ENCODE results near the gene RNF207.
"Not testable (repeated sequence)": the region's sequence is repeated elsewhere in the genome, so short reads cannot be mapped to it uniquely, and the experiment has no call there.

The RNF207 gene

DNA sequence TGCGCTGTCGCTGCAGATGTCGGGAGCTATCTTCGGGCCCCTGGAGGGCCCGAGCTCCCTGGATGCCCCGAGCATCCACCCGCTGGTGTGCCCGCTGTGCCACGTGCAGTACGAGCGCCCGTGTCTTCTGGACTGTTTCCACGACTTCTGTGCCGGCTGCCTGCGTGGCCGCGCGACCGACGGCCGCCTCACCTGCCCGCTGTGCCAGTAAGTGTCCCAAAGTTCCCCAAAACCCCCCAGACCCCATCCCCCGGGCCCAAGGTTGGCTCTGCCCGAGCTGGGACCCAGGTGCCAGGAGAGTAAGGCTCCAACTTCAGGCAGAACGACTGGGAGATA lies 569 bp downstream of the RNF207 start:
- no peak for DNase-seq

DNA sequence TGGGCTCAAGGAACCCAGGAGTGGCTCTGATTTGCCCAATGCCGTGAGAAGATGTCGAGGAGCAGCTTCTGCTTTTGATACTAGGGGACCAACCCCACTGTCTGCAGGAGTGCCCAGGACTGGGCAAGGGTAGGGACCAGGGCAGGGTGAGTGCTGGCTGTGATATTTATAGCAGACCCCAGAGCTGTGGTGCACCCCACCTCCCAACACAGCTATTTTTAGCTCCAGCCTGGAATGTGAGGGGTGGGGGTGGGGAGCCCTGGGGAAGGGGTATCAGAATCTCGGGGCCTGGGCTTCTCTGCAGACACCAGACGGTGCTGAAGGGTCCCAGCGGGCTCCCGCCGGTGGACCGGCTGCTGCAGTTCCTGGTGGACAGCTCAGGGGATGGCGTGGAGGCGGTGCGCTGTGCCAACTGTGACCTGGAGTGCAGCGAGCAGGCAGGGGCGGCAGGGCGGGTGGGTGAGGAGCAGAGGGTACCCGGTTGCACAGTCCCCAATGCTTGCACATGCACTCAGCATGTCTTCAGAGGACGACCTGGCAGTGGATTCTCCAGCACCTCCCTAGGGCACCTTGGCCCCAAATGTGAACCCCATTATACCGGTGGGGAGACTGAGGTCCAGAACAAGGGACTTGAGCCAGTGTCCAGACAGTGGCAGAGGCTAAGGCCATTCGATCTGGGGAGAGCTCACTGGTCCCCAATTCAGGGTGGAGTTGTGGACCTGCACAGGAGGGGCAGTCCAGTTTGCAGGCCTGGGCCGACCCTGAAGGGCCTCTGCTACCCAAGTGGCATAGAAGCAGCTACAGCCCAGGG lies 1.4 kb downstream of the RNF207 start:
- DNase-seq, result no peak

- DNase-seq, result no peak
Observed at GRCh38 chr1:6207921-6208320, 2.0 kb downstream of the RNF207 start.

DNA sequence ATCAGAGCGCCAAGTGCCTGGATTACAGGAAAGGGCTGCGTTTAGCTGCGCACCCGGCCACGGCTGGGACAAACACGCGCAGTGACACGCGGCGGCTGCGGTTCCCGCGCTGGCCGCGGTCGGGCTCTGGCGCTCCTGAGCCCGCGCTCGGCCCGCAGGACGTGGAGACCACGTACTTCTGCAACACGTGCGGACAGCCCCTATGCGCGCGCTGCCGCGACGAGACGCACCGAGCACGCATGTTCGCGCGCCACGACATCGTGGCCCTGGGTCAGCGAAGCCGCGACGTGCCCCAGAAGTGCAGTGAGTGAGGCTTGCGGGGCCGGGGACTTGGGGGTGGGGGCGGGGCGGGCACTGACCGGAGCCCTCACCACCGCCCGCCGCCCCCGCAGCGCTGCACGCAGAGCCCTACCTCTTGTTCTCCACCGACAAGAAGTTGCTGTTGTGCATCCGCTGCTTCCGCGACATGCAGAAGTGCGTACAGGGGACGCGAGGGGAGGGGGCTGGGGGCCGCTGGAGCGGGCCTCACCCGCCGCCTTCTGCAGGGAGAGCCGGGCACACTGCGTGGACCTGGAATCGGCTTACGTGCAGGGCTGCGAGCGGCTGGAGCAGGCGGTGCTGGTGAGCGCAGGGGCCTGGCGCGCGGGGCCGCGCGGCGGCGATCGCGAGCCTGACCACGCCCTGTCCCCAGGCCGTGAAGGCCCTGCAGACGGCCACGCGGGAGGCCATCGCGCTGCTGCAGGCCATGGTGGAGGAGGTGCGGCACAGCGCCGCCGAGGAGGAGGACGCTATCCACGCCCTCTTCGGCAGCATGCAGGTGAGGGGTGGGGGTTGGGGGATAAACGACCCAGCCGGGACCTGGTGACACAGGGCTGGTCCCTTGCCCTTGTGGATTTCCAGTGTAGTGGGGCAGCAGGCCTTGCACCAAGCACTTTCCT lies 3.1 kb downstream of the RNF207 start:
- no peak for DNase-seq

- no peak for DNase-seq
Observed at GRCh38 chr1:6209661-6210580, 4.0 kb downstream of the RNF207 start.

DNA sequence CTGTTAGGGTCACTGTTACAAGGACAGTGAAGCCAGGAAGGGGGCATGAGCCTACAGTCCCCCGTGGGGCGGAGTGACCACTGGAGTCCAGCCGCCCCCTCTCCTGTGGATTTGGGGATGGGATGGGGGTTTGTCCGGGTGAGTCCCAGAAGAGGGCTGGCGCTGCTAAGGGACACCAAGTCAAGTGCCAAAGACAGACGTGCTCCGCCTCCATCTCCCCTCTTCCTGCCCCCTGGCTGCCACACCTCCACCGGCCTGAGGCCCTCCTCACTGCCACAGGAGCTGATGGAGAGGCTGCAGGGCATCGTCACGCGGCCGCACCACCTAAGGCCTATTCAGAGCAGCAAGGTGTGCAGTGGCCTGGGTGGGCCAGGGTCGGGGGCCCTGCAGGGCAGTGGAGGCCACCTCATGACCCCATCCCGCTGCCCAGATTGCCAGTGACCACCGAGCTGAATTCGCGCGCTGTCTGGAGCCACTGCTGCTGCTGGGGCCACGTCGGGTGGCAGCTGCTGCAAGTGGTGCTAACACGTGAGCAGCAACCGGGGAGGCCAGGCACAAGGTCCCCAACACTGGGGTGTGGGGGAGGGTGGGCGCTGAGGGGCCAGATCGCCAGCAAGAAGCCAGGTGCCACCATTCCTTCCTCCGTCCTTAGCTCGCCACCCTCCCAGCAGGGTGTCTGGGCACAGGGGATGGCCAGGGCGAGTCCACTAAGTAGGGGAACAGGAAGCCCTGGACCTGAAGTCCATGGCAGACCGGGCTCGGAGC lies 4.9 kb downstream of the RNF207 start:
- no peak for DNase-seq

DNA sequence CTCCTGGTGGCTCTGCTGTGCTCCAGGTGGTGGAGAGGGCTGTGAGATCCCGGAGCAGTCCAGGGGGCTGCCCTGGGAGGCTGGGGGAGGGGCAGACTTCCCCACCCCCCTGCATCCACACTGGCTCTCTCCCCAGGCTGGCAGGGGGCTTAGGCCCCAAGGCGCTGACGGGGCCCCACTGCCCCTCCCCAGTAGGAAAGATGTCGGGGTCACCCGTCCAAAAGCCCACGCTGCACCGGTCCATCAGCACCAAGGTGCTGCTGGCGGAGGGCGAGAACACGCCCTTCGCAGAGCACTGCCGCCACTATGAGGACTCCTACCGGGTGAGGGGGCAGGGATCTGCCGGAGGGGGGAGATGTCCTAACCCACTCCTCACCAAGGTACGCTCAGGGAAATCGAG lies 5.8 kb downstream of the RNF207 start:
- no peak for DNase-seq

DNA sequence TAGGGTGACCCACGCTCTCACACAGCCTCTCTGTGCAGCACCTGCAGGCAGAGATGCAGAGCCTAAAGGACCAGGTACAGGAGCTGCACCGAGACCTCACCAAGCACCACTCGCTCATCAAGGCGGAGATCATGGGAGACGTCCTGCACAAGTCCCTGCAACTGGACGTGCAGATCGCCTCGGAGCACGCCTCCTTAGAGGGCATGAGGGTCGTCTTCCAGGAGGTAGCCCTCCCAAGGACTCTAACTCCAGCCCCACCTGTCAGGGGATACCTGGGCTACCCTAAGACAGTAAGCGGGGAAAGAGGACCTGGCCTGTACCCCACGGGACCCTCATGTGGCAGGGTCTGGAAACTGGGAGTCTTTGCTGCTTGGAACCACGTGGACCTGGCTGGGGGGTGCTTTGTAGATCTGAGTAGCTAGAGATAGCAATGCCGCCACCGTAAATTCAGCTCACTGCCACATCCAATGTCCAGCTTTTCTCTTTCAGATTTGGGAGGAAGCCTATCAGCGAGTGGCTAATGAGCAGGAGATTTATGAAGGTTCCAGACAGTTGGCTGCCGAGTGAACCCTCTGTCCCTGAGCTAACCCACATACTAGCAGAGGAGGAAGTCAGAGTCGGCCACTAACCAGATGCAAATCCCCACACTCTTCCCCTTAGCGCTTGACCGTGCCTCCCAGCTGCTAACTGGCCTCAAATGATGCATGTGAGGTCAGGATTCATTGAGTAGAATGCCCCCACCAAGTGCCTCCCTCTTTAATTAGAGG lies 6.5 kb downstream of the RNF207 start:
- DNase-seq, result no peak

- DNase-seq, result no peak
Observed at GRCh38 chr1:6218375-6219164, 12.7 kb downstream of the RNF207 start.

DNA sequence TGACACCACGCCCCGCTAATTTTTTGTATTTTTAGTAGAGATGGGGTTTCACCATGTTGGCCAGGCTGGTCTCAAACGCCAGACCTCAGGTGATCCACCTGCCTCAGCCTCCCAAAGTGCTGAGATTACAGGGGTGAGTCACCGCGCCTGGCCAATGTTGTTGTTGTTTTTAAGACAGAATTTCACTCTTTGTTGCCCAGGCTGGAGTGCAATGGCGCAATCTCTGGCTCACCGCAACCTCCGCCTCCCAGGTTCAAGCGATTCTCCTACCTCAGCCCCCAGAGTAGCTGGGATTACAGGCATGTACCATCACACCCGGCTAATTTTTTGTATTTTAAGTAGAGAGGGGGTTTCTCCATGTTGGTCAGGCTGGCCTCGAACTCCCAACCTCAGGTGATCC lies 13.7 kb downstream of the RNF207 start:
- DNase-seq, result not testable (repeated sequence)

- DNase-seq, result peak; percentile 51
Observed at GRCh38 chr1:6220236-6220635, 14.3 kb downstream of the RNF207 start.

- DNase-seq, result no peak
Observed at GRCh38 chr1:6221210-6221784, 15.4 kb downstream of the RNF207 start.

DNA sequence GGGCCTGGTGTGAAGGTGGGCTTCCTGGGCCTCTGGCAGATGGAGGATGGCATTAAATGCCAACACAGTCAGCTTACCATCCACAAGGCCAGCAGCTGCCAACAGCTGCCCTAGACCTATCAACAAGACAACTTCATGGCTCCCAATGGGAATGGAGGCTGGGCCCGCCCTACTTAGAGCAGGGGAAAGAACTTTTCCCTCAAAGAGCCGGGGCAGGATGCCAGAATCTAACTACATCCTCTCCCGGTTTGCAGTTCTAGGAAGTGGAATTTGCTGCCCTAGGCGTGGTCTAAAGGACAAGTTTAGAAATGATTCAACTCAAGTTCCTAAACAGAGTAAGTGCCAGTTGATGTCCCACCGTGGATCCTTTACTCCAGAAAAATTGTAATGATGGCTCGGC lies 16.7 kb downstream of the RNF207 start:
- DNase-seq, result peak; percentile 47

GRCh38 chr1:6223617-6224016 lies 17.7 kb downstream of the RNF207 start:
- no peak for DNase-seq

DNA sequence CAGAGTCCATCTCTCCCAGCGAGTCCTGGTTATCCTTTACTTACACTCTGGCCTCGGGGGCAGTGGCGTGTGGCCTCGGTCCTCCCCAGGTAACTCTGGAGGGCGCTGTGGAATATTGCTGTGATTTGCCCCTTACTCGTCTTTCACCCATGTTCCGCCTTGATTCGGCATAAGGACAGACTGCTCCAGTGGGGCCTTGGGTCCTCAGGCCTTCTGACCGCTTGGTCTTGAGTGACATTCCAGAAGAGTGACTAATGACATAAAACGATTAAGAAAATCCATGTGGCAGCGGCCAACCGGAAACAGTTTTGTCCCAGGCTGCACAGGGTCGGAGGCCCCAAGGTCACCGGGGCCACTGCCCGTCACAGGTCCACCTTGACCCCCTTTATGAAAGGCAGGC lies 18.8 kb downstream of the RNF207 start:
- DNase-seq, result no peak

- DNase-seq, result no peak
Observed at GRCh38 chr1:6225651-6226050, 19.7 kb downstream of the RNF207 start.

DNA sequence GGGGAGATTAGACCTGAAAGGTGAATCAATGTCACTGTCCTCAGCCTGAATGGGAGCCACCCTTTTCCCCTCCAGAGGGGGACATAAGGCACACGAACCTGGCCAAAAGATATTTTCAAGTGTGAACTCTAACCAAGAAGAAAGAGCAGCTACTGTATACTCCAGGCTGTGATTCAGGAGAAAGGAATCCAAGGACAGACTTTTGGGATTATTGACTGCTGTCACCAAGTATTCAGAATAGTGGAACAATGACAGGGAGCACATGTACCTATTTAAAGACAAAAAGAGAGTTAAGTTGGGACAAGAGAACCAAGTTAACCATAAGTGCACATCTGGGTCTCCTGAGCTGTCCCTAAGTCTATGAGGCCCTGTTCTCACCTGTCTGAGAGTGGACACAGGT lies 27.5 kb downstream of the RNF207 start:
- no peak for DNase-seq

GRCh38 chr1:6234502-6235295 lies 28.8 kb downstream of the RNF207 start:
- no peak for DNase-seq

DNA sequence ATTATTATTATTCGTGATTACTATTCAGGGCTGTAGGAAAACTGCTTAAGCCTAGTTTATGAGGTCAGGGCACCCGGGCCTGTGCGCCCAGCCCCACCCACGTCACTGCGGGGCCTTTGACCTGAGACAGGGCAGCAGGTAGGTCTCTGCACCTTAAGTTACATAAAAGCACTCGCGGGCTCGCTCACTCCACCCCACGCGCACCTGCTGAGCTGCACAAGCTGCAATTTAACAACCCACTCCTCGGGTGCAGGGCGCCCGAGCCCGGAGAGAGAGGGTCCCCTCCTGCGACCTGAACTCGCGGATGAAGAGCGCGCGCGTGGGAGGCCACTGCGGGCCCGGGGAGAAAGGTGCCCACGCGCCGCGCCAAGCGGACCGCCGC lies 29.4 kb downstream of the RNF207 start:
- no peak for DNase-seq
